WERI-Rb-1 (cell line): ENCODE data around the gene ZMYM4.

Source experiments
- DNase-seq: peaks from one replicate; pipeline ENCODE4 v3.0.0-alpha.2; 2020
- H3K27ac ChIP-seq: fragments of 250-450 bp; sonication (Bioruptor Pico); 2 replicates; pipeline ENCODE4 v1.5.1; 2020; ENCODE audit warnings: mild to moderate bottlenecking, moderate library complexity
- H3K27me3 ChIP-seq: fragments of 250-450 bp; sonication (Bioruptor Pico); 2 replicates; pipeline ENCODE4 v1.5.1; 2021; ENCODE audit warnings: mild to moderate bottlenecking, low read depth, moderate library complexity; ENCODE audit not compliant: insufficient read depth, severe bottlenecking
- H3K36me3 ChIP-seq: fragments of 250-450 bp; sonication (Bioruptor Pico); 2 replicates; pipeline ENCODE4 v1.5.1; 2020; ENCODE audit warnings: mild to moderate bottlenecking, moderate library complexity
- H3K4me3 ChIP-seq: 2 replicates; pipeline ENCODE4 v1.5.1; 2011; ENCODE audit warnings: low read depth, mild to moderate bottlenecking, control low read depth, low read length
- H3K9me3 ChIP-seq: fragments of 250-450 bp; sonication (Bioruptor Pico); 2 replicates; pipeline ENCODE4 v1.5.1; 2021; ENCODE audit warnings: mild to moderate bottlenecking, moderate library complexity; ENCODE audit not compliant: severe bottlenecking
- CTCF ChIP-seq: IDR thresholded peaks from 2 replicates; pipeline ENCODE4 v1.5.1; 2011; ENCODE audit warnings: low read depth, mild to moderate bottlenecking, control low read depth, inconsistent platforms, low read length

Gene ZMYM4

GRCh38 chr1:35428360-35428759, 159.9 kb downstream of the ZMYM4 start:
- TF ChIP-seq CTCF, result no peak
- no peak overlapping the region for H3K4me3 ChIP-seq
- H3K9me3 ChIP-seq, result no peaks in the 10 kb centered on the region
- H3K27me3 ChIP-seq, result no peaks in the 10 kb centered on the region
- no peaks in the 10 kb centered on the region; the same call in none of the 2 replicates for H3K36me3 ChIP-seq
- H3K27ac ChIP-seq, result no peak overlapping the region
- no peak for DNase-seq

- no peaks in the 10 kb centered on the region for H3K27me3 ChIP-seq
- no peak for TF ChIP-seq CTCF
- no peaks in the 10 kb centered on the region for H3K9me3 ChIP-seq
- peaks cover 13% of the 10 kb centered on the region for H3K36me3 ChIP-seq
- no peak overlapping the region for H3K4me3 ChIP-seq
- DNase-seq, result no peak
- H3K27ac ChIP-seq, result no peak overlapping the region
Measured at GRCh38 chr1:35430762-35431161, 162.3 kb downstream of the ZMYM4 start.

DNA sequence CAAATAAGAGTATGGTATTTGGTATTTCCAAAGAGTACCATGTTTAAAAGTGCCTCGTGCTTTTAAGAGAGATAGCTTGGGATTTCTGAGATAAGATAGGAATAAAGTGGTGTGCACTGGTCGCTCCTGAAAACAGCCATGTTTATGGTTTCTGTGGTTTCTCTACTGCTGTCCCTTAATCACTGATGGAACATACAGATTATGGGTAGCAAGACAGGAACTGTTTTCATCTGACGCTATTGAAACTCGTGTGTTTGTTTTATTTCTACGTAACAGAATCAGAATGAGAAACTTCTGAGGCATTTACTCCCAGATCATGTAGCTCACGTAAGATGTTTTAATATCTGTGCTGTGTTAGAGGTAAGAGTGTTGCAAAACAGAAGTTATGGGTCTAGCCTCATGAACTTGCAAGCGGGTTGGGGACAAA, 162.7 kb downstream of the ZMYM4 start:
- Histone ChIP-seq H3K36me3 (peaks cover 17% of the 10 kb centered on the region), H3K9me3 (no peaks in the 10 kb centered on the region), H3K4me3 (no peak overlapping the region), H3K27ac (no peak overlapping the region), H3K27me3 (no peaks in the 10 kb centered on the region)
- no peak for DNase-seq
- TF ChIP-seq CTCF, result no peak

DNA sequence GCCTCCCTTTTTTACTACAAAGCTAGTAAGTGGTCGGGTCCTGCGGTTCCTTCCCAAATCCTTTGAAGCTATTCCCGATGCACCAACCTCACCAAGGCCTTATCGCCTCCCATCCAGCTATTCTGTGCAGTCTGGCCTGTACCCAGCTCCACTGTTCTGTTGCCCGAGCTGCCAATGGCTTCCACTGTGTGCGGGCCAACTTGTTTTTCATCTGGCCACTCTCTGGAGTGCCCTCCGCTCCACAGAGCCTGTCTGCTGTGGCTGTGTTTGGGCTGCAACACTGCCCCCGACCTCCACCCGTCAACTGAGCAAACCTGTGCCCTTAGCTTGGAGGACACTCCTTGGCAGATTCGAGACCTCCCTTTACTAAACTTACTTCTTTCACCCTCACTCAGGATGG, 163.7 kb downstream of the ZMYM4 start:
- Histone ChIP-seq H3K9me3 (no peaks in the 10 kb centered on the region), H3K4me3 (no peak overlapping the region), H3K27ac (no peak overlapping the region), H3K27me3 (no peaks in the 10 kb centered on the region), H3K36me3 (peaks cover 18% of the 10 kb centered on the region)
- DNase-seq, result no peak
- TF ChIP-seq CTCF, result no peak

GRCh38 chr1:35433714-35434113, 165.2 kb downstream of the ZMYM4 start:
- H3K27me3 ChIP-seq, result no peaks in the 10 kb centered on the region
- no peak overlapping the region for H3K27ac ChIP-seq
- no peak for DNase-seq
- H3K4me3 ChIP-seq, result no peak overlapping the region
- peaks cover 19% of the 10 kb centered on the region for H3K36me3 ChIP-seq
- TF ChIP-seq CTCF, result no peak
- no peaks in the 10 kb centered on the region for H3K9me3 ChIP-seq

GRCh38 chr1:35434703-35435102, 166.2 kb downstream of the ZMYM4 start:
- H3K27ac ChIP-seq, result no peak overlapping the region
- no peak overlapping the region for H3K4me3 ChIP-seq
- H3K36me3 ChIP-seq, result peaks cover 28% of the 10 kb centered on the region
- H3K27me3 ChIP-seq, result no peaks in the 10 kb centered on the region
- TF ChIP-seq CTCF, result no peak
- no peaks in the 10 kb centered on the region for H3K9me3 ChIP-seq
- DNase-seq, result no peak
